Activated CD8-positive, alpha-beta T cell treated with anti-CD3 and anti-CD28 coated beads, Interleukin-2, amount 10 ng/mL, durations not matched to agents 7 days and 5 days (primary cell): ENCODE measurements around the gene ACOT11. TPM values are rescaled to one million over a fixed set of nuclear protein-coding genes. Genes with fewer than 3 reads are reported as not detected.
"Not testable (repeated sequence)": the region's sequence is repeated elsewhere in the genome, so short reads cannot be mapped to it uniquely, and the experiment has no call there.

Experiments
- ATAC-seq: fragments of 150-1000 bp; cut with Tn5 transposase; one replicate; pipeline ENCODE4 v1.10.0; 2021; ENCODE audit warnings: moderate library complexity
- CTCF ChIA-PET: fragments of 350-600 bp; sonication (Branson Sonifier 250); formaldehyde crosslinking; loops from one replicate; lab custom pipeline; 2021; ENCODE audit warnings: antibody characterized with exemption; lab: Charles Lee
- POLR2A ChIA-PET: fragments of 350-600 bp; sonication (Branson Sonifier 250); formaldehyde crosslinking; loops from one replicate; lab custom pipeline; 2021; ENCODE audit warnings: antibody characterized with exemption; lab: Charles Lee
- DNase-seq: peaks from one replicate; pipeline ENCODE4 v3.0.0-alpha.2; 2020
- H3K27ac Mint-ChIP-seq: one replicate; pipeline ENCODE4 v1.8.0; 2021; ENCODE audit warnings: mild to moderate bottlenecking, mixed read lengths
- H3K27me3 Mint-ChIP-seq: one replicate; pipeline ENCODE4 v1.8.0; 2021; ENCODE audit warnings: low read depth, mixed read lengths
- H3K36me3 Mint-ChIP-seq: one replicate; pipeline ENCODE4 v1.8.0; 2021; ENCODE audit warnings: low read depth, mixed read lengths
- H3K4me1 Mint-ChIP-seq: one replicate; pipeline ENCODE4 v1.8.0; 2021; ENCODE audit warnings: low read depth, mixed read lengths
- H3K4me3 Mint-ChIP-seq: one replicate; pipeline ENCODE4 v1.8.0; 2021; ENCODE audit warnings: mild to moderate bottlenecking, mixed read lengths
- H3K9me3 Mint-ChIP-seq: one replicate; pipeline ENCODE4 v1.8.0; 2022; ENCODE audit warnings: mixed read lengths; ENCODE audit not compliant: insufficient read depth
- total RNA-seq, 2 experiments: library from RNA; stranded (reverse); gene quantifications; one replicate each; pipeline ENCODE4 v1.2.3, GENCODE V29; 2021

ACOT11 gene
- total RNA-seq, 2 experiments from 2014 or later = 1.3 to 1.6 TPM

DNA sequence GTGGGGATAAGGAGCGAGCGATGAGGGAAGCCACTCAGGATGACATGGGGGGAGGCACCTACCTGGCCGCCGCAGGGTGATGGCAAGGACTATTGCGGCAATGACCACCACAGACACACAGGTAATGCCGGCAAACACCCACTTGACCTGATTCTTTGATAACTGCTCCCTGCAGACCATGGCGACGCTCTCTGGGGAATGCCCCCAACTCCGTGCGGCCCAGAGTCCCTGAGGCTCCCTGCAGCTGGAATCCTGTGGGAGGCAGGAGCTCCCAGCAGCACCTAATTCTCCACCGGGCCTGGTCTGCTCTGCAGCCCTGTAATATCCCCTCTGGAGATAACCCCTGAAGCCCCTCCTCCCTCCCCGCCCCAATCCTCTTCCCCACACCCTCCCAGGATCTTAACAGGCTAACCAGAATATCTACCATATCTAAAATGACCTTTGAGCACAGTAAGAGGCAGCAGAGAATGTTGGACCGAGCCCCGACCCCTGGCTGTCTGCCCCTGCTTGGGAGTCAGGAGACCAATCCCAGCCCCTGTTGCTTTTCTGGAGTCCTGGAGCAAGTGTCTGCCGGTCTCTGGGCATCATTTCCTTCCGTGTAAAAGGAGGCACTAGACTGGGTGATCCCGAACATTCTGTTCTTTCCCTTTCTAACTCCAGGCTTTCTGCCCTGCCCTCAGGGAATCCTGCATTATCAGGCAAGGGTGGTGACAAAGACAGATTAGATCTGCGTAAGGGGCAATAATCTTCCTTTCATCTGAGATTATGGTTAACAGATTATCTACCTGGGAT, 75.4 kb downstream of the ACOT11 start, which contains the start of gene FAM151A:
Gene FAM151A, minus strand, starts transcription at position 310 of the 792 bp plus-strand sequence. Its CDS starts 130 bp downstream, at position 180.
- Mint-ChIP-seq H3K4me3 (no peak within 1 kb of the TSS), H3K9me3 (no peaks in the 10 kb centered on the region), H3K27ac (no peak within 1 kb of the TSS), H3K27me3 (no peaks in the 10 kb centered on the region), H3K36me3 (no peaks in the 10 kb centered on the region), H3K4me1 (no peaks in the 10 kb centered on the region)
- CTCF ChIA-PET = no interaction called here
- POLR2A ChIA-PET = no interaction called here
- no peak for DNase-seq
- ATAC-seq = no peak

DNA sequence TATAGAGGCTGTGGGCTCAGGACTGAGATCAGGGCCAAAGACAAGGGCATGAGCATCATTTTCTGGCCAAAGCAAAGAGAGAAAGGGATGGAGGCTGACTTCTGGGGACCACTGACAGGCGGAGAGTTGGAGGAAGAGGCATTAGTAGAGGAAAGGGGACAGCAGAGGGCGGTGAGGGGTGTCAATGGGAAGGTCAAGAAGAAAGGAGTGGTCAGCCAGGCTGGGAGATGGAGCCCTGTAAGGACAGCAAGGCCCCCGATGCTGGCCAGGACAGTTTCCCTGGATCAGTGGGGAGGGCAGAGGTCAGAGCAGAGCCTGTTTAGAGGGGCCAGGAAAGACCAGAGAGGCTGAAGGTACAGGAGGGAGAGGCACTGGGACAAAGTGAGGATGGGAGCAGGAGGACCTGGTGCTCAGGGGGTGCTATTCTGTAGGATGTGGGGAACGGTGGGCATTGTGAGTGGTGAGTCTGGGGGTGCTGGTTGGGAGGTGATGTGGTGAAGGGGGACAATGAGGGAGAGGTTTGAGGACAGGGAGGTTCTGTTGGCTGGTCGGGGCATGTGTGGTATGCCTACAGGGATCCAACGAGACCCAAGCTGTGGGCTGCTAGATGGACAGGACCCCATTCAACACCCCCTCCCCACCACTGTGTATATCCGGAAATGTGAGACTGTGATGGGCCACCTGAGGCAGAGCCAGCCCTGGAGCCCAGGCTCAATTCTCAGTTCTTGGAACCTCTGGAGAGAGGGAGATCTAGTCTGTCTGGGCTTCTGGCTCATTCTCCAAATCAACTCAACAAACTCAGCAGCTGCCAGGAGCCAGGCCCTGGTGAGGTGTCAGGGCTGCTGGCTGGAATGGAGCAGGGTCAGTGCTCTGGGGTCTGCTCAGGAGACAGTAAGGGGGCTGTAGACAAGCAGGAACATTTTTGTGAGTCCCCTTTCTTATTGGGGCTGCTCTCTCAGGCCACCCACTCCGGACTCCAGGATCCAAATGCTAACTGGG, 76.7 kb downstream of the ACOT11 start:
- H3K4me3 Mint-ChIP-seq = no peak overlapping the region
- no peaks in the 10 kb centered on the region for H3K9me3 Mint-ChIP-seq
- ATAC-seq (no peak), DNase-seq (no peak)
- no peaks in the 10 kb centered on the region for H3K27me3 Mint-ChIP-seq
- H3K4me1 Mint-ChIP-seq = no peaks in the 10 kb centered on the region
- no peak overlapping the region for H3K27ac Mint-ChIP-seq
- H3K36me3 Mint-ChIP-seq = no peaks in the 10 kb centered on the region
- ChIA-PET CTCF (no interaction called here), POLR2A (no interaction called here)

DNA sequence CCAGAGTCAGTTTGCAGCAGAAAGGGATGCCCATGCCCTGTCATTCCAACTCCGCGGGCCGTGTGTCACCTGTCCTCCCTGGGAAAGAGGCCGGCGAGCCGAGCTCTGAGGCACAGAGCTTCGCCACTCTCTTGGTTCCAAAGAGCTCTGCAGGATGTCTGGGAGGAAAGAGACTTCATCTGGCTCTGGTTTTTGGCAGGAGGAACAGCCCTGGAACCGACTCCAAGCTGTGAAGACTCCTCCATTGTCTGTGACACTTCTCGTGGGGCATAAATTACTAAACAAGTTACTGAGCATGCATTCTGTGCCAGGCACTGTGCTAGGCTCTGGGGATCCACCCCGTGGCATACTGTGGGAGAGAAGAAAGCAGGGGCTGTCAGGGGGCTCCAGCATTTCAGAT, 79.2 kb downstream of the ACOT11 start:
- POLR2A ChIA-PET = interaction anchor here (0.6 kb wide), 1 partner anchor 599 kb away, joined by 3 read pairs; no protein-coding TSS in a partner anchor
- ATAC-seq (no peak), DNase-seq (no peak)
- no peaks in the 10 kb centered on the region for H3K27me3 Mint-ChIP-seq
- H3K36me3 Mint-ChIP-seq = no peaks in the 10 kb centered on the region
- no peak overlapping the region for H3K27ac Mint-ChIP-seq
- H3K4me1 Mint-ChIP-seq = no peaks in the 10 kb centered on the region
- H3K9me3 Mint-ChIP-seq = no peaks in the 10 kb centered on the region
- H3K4me3 Mint-ChIP-seq = no peak overlapping the region
- CTCF ChIA-PET = no interaction called here

DNA sequence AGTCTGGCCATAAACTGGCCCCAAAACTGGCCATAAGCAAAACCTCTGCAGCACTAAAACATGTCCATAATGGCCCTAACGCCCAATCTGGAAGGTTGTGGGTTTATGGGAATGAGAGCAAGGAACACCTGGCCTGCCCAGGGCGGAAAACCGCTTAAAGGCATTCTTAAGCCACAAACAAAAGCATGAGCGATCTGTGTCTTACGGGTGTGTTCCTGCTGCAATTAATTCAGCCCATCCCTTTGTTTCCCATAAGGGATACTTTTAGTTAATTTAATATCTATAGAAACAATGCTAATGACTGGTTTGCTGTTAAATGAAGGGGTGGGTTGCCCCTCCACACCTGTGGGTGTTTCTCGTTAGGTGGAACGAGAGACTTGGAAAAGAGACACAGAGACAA, 87.8 kb downstream of the ACOT11 start:
- H3K36me3 Mint-ChIP-seq, H3K4me1 Mint-ChIP-seq, ATAC-seq, H3K4me3 Mint-ChIP-seq, DNase-seq, H3K27ac Mint-ChIP-seq, POLR2A ChIA-PET, H3K9me3 Mint-ChIP-seq, H3K27me3 Mint-ChIP-seq: not testable (repeated sequence)
- CTCF ChIA-PET = interaction anchor here (0.8 kb wide), 1 partner anchor 514 kb away, joined by 3 read pairs; no protein-coding TSS in a partner anchor

DNA sequence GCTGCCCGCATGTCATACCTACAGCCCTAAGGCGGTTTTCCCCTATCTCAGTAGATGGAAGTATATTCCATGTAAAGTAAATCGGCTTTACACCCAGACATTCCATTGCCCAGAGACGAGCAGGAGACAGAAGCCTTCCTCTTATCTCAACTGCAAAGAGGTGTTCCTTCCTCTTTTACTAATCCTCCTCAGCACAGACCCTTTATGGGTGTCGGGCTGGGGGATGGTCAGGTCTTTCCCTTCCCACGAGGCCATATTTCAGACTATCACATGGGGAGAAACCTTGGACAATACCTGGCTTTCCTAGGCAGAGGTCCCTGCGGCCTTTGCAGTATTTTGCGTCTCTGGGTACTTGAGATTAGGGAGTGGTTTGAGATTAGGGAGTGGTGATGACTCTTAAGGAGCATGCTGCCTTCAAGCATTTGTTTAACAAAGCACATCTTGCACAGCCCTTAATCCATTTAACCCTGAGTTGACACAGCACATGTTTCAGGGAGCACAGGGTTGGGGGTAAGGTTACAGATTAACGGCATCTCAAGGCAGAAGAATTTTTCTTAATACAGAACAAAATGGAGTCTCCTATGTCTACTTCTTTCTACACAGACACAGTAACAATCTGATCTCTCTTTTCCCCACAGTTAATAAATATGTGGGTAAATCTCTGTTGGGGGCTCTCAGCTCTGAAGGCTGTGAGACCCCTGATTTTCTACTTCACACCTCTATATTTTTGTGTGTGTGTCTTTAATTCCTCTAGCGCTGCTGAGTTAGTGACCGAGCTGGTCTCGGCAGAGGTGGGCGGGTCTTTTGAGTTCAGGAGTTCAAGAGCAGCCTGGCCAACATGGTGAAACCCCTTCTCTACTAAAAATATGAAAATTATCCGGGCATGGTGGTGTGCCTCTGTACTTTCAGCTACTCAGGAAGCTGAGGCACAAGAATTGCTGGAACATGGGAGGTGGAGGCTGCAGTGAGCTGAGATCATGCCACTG, 88.7 kb downstream of the ACOT11 start:
- H3K27ac Mint-ChIP-seq, CTCF ChIA-PET, H3K4me3 Mint-ChIP-seq, DNase-seq, ATAC-seq, H3K27me3 Mint-ChIP-seq, POLR2A ChIA-PET, H3K4me1 Mint-ChIP-seq, H3K36me3 Mint-ChIP-seq, H3K9me3 Mint-ChIP-seq: not testable (repeated sequence)

DNA sequence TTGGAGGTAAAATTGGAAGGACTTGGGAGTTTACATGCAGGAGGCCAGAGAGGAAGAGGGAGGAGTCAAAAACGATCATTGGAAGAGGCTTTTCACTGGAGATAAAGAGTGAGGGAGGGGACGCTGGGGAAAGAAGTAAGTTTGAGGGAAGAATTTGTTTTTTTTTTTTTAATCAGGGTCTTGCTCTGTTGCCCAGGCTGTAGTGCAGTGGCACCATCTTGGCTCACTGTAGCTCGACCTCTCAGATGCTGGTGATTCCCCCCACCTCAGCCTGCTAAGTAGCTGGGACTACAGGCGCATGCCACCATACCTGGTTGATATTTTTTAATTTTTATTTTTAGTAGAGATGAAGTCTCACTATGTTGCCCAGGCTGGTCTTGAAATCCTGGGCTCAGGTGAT, 92.3 kb downstream of the ACOT11 start:
- no peak for DNase-seq
- CTCF ChIA-PET = no interaction called here
- no peaks in the 10 kb centered on the region for H3K4me1 Mint-ChIP-seq
- no peaks in the 10 kb centered on the region for H3K9me3 Mint-ChIP-seq
- H3K4me3 Mint-ChIP-seq = no peak overlapping the region
- POLR2A ChIA-PET = no interaction called here
- peaks cover 4% of the 10 kb centered on the region for H3K27me3 Mint-ChIP-seq
- H3K36me3 Mint-ChIP-seq = no peaks in the 10 kb centered on the region
- ATAC-seq = no peak
- H3K27ac Mint-ChIP-seq = no peak overlapping the region

DNA sequence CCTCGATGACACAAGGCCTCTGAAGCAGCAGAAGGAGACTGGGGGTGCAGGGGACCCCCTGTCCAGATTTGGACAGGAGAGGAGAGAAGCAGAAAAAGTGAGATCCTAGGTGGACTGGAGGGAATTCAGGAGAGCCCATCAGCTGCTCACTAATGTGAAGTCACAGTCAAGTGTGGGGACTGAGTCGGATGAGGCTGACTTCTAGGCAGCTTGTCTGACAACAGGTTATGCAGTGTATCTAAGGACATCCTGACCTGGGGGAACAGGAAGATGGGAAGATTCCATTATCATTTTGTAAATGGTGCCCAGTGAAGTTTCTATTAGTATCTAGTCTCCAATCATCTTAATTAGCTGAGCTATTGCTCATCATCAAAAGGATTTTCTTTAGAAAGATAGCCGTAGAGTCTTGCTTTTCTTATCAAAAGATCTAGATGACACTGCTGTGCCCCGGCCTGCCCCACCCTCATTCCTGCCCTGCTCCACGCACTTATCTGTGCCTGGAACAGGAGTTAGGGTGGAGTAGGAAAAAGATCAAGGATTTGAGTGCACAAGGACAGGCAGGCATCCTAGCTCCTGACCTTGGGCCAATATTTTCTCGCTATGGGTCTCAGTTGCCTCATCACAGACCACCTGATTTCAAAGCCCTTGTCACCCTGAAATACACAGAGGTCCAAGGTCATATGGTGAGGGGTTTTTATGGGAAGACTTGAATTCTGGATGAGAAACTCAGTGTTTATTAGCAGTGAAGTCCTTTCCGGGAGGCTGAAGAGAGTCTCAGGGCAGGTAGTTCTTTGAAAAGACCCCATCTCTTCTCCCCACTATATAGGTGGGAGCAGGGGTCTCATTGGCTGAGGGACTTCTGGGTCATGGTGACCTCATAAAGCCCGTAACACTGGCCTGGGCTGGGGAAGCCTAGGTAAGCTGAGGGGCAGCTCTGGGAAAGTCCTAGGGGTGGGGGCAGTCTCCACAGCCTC, 93.1 kb downstream of the ACOT11 start, which contains the start of gene MROH7:
Gene MROH7, plus strand, starts transcription at position 924 of the 974 bp plus-strand sequence. CDS start 11,141 bp downstream, outside the sequence.
- H3K27ac Mint-ChIP-seq = no peak within 1 kb of the TSS
- H3K27me3 Mint-ChIP-seq = peaks cover 4% of the 10 kb centered on the region
- H3K4me3 Mint-ChIP-seq = no peak within 1 kb of the TSS
- DNase-seq (no peak), ATAC-seq (no peak)
- no peaks in the 10 kb centered on the region for H3K9me3 Mint-ChIP-seq
- POLR2A ChIA-PET = no interaction called here
- no peaks in the 10 kb centered on the region for H3K4me1 Mint-ChIP-seq
- CTCF ChIA-PET = no interaction called here
- no peaks in the 10 kb centered on the region for H3K36me3 Mint-ChIP-seq

DNA sequence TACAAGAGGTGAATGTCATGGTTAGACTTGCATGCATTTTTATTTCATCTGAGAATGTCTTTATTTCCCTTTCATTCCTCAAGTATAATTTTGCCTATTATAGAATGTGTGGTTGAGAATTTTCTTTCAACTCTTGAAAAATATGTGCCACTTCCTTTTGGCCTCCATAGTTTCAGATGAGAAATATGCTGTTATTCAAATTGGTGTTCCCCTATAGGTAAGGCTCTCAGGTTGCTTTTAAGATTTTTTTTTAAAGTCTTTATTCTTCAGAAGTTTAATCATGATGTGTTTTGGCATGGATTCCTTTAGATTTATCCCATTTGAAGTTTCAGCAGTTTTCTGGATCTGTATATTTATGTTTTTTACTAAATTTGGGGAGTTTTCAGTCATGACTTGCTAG, 95.7 kb downstream of the ACOT11 start:
- POLR2A ChIA-PET = no interaction called here
- no peak overlapping the region for H3K4me3 Mint-ChIP-seq
- CTCF ChIA-PET = no interaction called here
- no peak for DNase-seq
- no peak for ATAC-seq
- H3K36me3 Mint-ChIP-seq = no peaks in the 10 kb centered on the region
- peaks cover 6% of the 10 kb centered on the region for H3K27me3 Mint-ChIP-seq
- no peaks in the 10 kb centered on the region for H3K9me3 Mint-ChIP-seq
- no peaks in the 10 kb centered on the region for H3K4me1 Mint-ChIP-seq
- H3K27ac Mint-ChIP-seq = no peak overlapping the region

DNA sequence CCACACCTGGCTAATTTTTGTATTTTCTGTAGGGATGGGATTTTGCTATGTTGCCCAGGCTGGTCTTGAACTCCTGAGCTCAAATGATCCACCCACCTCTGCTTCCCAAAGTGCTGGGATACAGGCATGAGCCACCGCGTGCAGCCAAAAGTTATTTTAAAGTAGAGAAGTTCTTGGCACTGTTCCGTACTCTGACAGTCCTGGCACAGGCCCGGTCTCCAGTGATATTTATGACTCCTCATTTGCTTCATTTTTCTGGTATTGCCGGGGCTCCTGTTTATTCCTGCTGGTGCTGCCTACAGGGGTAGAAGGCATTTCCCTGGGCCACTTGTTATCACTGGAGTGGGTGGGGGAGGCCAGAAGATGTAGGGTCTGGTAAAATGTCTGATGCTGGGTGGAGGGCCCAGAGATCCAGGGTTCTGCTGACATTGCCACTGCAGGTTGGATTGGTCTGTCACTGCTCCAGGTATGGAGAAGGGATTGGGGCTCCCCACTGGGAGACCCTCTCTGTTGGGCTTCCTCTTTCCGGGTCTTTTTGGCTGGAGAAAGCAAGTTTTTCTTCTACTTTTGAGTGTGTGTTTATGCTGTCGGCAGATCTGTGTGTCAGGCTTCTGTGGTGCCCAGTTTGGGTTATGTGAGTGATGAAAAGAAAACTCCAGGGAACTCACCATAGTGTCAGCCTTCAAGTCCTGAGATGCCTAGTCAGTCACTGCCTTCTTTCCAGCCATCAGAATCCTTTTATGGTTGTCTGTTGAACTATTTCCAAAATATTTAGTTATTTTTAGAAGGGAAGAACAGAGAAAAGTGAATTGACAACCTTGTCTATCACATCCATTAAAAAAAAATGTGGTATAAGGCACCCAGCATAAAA, 98.0 kb downstream of the ACOT11 start:
- ATAC-seq = no peak
- no peak for DNase-seq
- Mint-ChIP-seq H3K4me3 (no peak overlapping the region), H3K4me1 (no peaks in the 10 kb centered on the region), H3K27ac (no peak overlapping the region), H3K9me3 (no peaks in the 10 kb centered on the region), H3K27me3 (peaks cover 9% of the 10 kb centered on the region), H3K36me3 (no peaks in the 10 kb centered on the region)
- ChIA-PET CTCF (no interaction called here), POLR2A (no interaction called here)
